HepG2 (cell line): ENCODE measurements around the gene ARPP19. TPM values are rescaled to one million over a fixed set of nuclear protein-coding genes. Genes with fewer than 3 reads are reported as not detected.

Experiments
- ARID2 ChIP-seq: sonication (generic); formaldehyde crosslinking; IDR thresholded peaks from 2 replicates; pipeline ENCODE4 v1.8.1; 2022; ENCODE audit warnings: mild to moderate bottlenecking, missing genetic modification reagents, borderline replicate concordance
- KAT8 ChIP-seq: IDR thresholded peaks from 2 replicates; pipeline ENCODE4 v1.6.1; 2016; ENCODE audit warnings: missing genetic modification reagents, missing compliant biosample characterization
- KDM3A ChIP-seq: IDR thresholded peaks from 2 replicates; pipeline ENCODE4 v1.6.1; 2018; ENCODE audit warnings: low read depth, missing compliant biosample characterization
- TBX2 ChIP-seq: sonication (generic); formaldehyde crosslinking; IDR thresholded peaks from 2 replicates; pipeline ENCODE4 v1.5.0; 2020; ENCODE audit warnings: missing genetic modification reagents, mild to moderate bottlenecking, borderline replicate concordance
- ZMAT3 ChIP-seq: sonication (generic); formaldehyde crosslinking; conservative IDR thresholded peaks from 2 replicates; pipeline ENCODE4 v1.7.0; 2021; ENCODE audit warnings: missing genetic modification reagents
- ZNF777 ChIP-seq: sonication (generic); formaldehyde crosslinking; IDR thresholded peaks from 2 replicates; pipeline ENCODE4 v1.4.0; 2020; ENCODE audit warnings: missing genetic modification reagents
- polyA plus RNA-seq, 8 experiments: library from polyadenylated mRNA; depleted of rRNA in 3 of 8; stranded (reverse) in 7 of 8; unstranded in 1 of 8; fragments of >200 nt; fragmentation: Illumina TruSeq in 4 of 8; extraction: Trizol in 4 of 8; gene quantifications; 2 replicates each; pipeline versions ENCODE4 v1.2.1 to v1.2.3, GENCODE V29; 2011 to 2016; ENCODE audit warnings: low read depth in 4 of 8, missing spikeins in 1 of 8, mixed read lengths in 1 of 8; ENCODE audit not compliant: insufficient read depth in 1 of 8
- total RNA-seq, 5 experiments: library from RNA; depleted of rRNA; stranded (reverse); fragments of >200 nt; fragmentation: Illumina TruSeq; extraction: Trizol; gene quantifications; 2 replicates each; pipeline ENCODE4 v1.2.3, GENCODE V29; 2016; ENCODE audit warnings: low read depth in 1 of 5
- TF ChIP-seq, protein P1 (sequence below): sonication (generic); formaldehyde crosslinking; IDR thresholded peaks from 2 replicates; pipeline ENCODE4 v1.5.0; 2020; ENCODE audit warnings: mild to moderate bottlenecking, missing genetic modification reagents
- TF ChIP-seq, protein P2 (sequence below): sonication (generic); formaldehyde crosslinking; IDR thresholded peaks from 2 replicates; pipeline ENCODE4 v1.5.0; 2020; ENCODE audit warnings: mild to moderate bottlenecking, missing genetic modification reagents, borderline replicate concordance
- TF ChIP-seq, protein P3 (sequence below): sonication (generic); formaldehyde crosslinking; IDR thresholded peaks from 2 replicates; pipeline ENCODE4 v1.5.0; 2020; ENCODE audit warnings: mild to moderate bottlenecking, missing genetic modification reagents
- TF ChIP-seq, protein P4 (sequence below): sonication (generic); formaldehyde crosslinking; IDR thresholded peaks from 2 replicates; pipeline ENCODE4 v1.4.0; 2020; ENCODE audit warnings: mild to moderate bottlenecking, missing genetic modification reagents, borderline replicate concordance

Gene ARPP19
- total and polyA plus RNA-seq, 2 of the 13 experiments (the other 11 are each of a cell fraction or from before 2014, with no cell fraction given), result 70.8 to 123 TPM

DNA sequence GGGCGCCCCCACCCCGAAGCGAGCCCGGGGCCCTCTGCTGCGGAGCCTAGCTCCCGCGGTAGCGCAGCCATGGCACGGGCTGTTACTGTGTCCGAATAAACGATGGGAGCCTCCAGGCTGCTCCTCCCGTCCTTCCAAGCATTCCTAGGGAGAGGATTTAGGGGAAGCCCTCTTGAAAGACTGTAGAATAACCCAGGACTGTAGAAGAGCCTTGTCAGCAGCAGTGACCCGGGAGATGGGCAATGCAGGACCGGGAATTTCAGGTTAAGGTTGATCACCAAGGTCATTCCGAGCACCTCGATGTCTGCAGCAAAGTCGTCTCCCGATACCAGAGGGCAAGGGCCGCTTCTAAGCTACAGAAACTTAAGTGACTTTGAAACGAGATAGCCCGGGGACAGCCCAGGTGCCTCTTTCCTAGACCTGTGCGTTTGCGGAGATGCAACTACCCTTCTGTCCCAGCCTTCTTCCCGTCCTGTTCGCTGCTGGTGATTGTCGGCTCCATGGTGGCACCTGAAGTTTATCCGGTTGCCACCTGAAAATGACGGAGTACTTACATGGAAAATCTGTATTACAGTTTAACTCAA, 39.4 kb downstream of the ARPP19 start (continued):
- TF ChIP-seq, protein P1, sequence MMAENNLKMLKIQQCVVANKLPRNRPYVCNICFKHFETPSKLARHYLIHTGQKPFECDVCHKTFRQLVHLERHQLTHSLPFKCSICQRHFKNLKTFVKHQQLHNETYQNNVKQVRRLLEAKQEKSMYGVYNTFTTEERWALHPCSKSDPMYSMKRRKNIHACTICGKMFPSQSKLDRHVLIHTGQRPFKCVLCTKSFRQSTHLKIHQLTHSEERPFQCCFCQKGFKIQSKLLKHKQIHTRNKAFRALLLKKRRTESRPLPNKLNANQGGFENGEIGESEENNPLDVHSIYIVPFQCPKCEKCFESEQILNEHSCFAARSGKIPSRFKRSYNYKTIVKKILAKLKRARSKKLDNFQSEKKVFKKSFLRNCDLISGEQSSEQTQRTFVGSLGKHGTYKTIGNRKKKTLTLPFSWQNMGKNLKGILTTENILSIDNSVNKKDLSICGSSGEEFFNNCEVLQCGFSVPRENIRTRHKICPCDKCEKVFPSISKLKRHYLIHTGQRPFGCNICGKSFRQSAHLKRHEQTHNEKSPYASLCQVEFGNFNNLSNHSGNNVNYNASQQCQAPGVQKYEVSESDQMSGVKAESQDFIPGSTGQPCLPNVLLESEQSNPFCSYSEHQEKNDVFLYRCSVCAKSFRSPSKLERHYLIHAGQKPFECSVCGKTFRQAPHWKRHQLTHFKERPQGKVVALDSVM (CRISPR knock-in tag), result no peak
- TF ChIP-seq KDM3A (CRISPR knock-in tag) (no peak), ARID2 (CRISPR knock-in tag) (no peak), KAT8 (peak; percentile 21; the same call in 1 of the 2 replicates), TBX2 (0 out of 2 replicates have a peak, but pooled peaks have one; percentile 35), ZMAT3 (CRISPR knock-in tag) (no peak), ZNF777 (peak; percentile 83)
- TF ChIP-seq, protein P2, sequence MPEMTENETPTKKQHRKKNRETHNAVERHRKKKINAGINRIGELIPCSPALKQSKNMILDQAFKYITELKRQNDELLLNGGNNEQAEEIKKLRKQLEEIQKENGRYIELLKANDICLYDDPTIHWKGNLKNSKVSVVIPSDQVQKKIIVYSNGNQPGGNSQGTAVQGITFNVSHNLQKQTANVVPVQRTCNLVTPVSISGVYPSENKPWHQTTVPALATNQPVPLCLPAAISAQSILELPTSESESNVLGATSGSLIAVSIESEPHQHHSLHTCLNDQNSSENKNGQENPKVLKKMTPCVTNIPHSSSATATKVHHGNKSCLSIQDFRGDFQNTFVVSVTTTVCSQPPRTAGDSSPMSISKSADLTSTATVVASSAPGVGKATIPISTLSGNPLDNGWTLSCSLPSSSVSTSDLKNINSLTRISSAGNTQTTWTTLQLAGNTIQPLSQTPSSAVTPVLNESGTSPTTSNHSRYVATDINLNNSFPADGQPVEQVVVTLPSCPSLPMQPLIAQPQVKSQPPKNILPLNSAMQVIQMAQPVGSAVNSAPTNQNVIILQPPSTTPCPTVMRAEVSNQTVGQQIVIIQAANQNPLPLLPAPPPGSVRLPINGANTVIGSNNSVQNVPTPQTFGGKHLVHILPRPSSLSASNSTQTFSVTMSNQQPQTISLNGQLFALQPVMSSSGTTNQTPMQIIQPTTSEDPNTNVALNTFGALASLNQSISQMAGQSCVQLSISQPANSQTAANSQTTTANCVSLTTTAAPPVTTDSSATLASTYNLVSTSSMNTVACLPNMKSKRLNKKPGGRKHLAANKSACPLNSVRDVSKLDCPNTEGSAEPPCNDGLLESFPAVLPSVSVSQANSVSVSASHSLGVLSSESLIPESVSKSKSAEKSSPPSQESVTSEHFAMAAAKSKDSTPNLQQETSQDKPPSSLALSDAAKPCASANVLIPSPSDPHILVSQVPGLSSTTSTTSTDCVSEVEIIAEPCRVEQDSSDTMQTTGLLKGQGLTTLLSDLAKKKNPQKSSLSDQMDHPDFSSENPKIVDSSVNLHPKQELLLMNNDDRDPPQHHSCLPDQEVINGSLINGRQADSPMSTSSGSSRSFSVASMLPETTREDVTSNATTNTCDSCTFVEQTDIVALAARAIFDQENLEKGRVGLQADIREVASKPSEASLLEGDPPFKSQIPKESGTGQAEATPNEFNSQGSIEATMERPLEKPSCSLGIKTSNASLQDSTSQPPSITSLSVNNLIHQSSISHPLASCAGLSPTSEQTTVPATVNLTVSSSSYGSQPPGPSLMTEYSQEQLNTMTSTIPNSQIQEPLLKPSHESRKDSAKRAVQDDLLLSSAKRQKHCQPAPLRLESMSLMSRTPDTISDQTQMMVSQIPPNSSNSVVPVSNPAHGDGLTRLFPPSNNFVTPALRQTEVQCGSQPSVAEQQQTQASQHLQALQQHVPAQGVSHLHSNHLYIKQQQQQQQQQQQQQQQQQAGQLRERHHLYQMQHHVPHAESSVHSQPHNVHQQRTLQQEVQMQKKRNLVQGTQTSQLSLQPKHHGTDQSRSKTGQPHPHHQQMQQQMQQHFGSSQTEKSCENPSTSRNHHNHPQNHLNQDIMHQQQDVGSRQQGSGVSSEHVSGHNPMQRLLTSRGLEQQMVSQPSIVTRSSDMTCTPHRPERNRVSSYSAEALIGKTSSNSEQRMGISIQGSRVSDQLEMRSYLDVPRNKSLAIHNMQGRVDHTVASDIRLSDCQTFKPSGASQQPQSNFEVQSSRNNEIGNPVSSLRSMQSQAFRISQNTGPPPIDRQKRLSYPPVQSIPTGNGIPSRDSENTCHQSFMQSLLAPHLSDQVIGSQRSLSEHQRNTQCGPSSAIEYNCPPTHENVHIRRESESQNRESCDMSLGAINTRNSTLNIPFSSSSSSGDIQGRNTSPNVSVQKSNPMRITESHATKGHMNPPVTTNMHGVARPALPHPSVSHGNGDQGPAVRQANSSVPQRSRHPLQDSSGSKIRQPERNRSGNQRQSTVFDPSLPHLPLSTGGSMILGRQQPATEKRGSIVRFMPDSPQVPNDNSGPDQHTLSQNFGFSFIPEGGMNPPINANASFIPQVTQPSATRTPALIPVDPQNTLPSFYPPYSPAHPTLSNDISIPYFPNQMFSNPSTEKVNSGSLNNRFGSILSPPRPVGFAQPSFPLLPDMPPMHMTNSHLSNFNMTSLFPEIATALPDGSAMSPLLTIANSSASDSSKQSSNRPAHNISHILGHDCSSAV, result no peak
- TF ChIP-seq, protein P3, sequence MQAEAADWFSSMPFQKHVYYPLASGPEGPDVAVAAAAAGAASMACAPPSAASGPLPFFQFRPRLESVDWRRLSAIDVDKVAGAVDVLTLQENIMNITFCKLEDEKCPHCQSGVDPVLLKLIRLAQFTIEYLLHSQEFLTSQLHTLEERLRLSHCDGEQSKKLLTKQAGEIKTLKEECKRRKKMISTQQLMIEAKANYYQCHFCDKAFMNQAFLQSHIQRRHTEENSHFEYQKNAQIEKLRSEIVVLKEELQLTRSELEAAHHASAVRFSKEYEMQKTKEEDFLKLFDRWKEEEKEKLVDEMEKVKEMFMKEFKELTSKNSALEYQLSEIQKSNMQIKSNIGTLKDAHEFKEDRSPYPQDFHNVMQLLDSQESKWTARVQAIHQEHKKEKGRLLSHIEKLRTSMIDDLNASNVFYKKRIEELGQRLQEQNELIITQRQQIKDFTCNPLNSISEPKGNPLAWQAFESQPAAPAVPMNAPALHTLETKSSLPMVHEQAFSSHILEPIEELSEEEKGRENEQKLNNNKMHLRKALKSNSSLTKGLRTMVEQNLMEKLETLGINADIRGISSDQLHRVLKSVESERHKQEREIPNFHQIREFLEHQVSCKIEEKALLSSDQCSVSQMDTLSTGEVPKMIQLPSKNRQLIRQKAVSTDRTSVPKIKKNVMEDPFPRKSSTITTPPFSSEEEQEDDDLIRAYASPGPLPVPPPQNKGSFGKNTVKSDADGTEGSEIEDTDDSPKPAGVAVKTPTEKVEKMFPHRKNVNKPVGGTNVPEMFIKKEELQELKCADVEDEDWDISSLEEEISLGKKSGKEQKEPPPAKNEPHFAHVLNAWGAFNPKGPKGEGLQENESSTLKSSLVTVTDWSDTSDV (CRISPR knock-in tag), result no peak
- TF ChIP-seq, protein P4, sequence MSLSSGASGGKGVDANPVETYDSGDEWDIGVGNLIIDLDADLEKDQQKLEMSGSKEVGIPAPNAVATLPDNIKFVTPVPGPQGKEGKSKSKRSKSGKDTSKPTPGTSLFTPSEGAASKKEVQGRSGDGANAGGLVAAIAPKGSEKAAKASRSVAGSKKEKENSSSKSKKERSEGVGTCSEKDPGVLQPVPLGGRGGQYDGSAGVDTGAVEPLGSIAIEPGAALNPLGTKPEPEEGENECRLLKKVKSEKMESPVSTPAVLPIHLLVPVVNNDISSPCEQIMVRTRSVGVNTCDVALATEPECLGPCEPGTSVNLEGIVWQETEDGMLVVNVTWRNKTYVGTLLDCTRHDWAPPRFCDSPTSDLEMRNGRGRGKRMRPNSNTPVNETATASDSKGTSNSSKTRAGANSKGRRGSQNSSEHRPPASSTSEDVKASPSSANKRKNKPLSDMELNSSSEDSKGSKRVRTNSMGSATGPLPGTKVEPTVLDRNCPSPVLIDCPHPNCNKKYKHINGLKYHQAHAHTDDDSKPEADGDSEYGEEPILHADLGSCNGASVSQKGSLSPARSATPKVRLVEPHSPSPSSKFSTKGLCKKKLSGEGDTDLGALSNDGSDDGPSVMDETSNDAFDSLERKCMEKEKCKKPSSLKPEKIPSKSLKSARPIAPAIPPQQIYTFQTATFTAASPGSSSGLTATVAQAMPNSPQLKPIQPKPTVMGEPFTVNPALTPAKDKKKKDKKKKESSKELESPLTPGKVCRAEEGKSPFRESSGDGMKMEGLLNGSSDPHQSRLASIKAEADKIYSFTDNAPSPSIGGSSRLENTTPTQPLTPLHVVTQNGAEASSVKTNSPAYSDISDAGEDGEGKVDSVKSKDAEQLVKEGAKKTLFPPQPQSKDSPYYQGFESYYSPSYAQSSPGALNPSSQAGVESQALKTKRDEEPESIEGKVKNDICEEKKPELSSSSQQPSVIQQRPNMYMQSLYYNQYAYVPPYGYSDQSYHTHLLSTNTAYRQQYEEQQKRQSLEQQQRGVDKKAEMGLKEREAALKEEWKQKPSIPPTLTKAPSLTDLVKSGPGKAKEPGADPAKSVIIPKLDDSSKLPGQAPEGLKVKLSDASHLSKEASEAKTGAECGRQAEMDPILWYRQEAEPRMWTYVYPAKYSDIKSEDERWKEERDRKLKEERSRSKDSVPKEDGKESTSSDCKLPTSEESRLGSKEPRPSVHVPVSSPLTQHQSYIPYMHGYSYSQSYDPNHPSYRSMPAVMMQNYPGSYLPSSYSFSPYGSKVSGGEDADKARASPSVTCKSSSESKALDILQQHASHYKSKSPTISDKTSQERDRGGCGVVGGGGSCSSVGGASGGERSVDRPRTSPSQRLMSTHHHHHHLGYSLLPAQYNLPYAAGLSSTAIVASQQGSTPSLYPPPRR (CRISPR knock-in tag), result no peak
